Endodermal cell (in vitro differentiated cells): ENCODE measurements around the gene AMN1. TPM values are rescaled to one million over a fixed set of nuclear protein-coding genes. Genes with fewer than 3 reads are reported as not detected.

Source experiments
- DNase-seq: peaks from one replicate; pipeline ENCODE4 v3.0.0-alpha.2; 2017
- H3K27ac ChIP-seq: 2 replicates; pipeline ENCODE4 v1.5.1; 2013; ENCODE audit warnings: mild to moderate bottlenecking, low read depth, low read length, moderate library complexity
- H3K27me3 ChIP-seq: 2 replicates; pipeline ENCODE4 v1.6.1; 2013; ENCODE audit warnings: mild to moderate bottlenecking, low read length, moderate library complexity; ENCODE audit not compliant: insufficient read depth, control insufficient read depth, poor library complexity, severe bottlenecking
- H3K36me3 ChIP-seq: 2 replicates; pipeline ENCODE4 v1.7.0; 2013; ENCODE audit warnings: mild to moderate bottlenecking, low read length, moderate library complexity; ENCODE audit not compliant: control insufficient read depth, insufficient read depth
- H3K4me1 ChIP-seq: one replicate; pipeline ENCODE4 v1.7.0; 2013; ENCODE audit warnings: low read length; ENCODE audit not compliant: control insufficient read depth, insufficient read depth
- H3K4me3 ChIP-seq: 2 replicates; pipeline ENCODE4 v1.5.1; 2013; ENCODE audit warnings: mild to moderate bottlenecking, low read length, moderate library complexity
- H3K9ac ChIP-seq: 2 replicates; pipeline ENCODE4 v1.6.1; 2013; ENCODE audit warnings: mild to moderate bottlenecking, low read length, moderate library complexity; ENCODE audit not compliant: poor library complexity, severe bottlenecking; ENCODE audit errors: extremely low read depth
- H3K9me3 ChIP-seq: 2 replicates; pipeline ENCODE4 v1.6.1; 2013; ENCODE audit warnings: mild to moderate bottlenecking, low read length, moderate library complexity; ENCODE audit not compliant: control insufficient read depth
- H3K27ac Mint-ChIP-seq: 2 replicates; pipeline ENCODE4 v1.8.0; 2020; ENCODE audit warnings: mixed read lengths
- H3K27me3 Mint-ChIP-seq: 2 replicates; pipeline ENCODE4 v1.8.0; 2021; ENCODE audit warnings: mild to moderate bottlenecking, mixed read lengths; ENCODE audit not compliant: insufficient read depth
- H3K36me3 Mint-ChIP-seq: 2 replicates; pipeline ENCODE4 v1.8.0; 2020; ENCODE audit warnings: low read depth, mixed read lengths
- H3K4me1 Mint-ChIP-seq: 2 replicates; pipeline ENCODE4 v1.8.0; 2020; ENCODE audit warnings: mixed read lengths
- H3K4me3 Mint-ChIP-seq: 2 replicates; pipeline ENCODE4 v1.8.0; 2020; ENCODE audit warnings: mild to moderate bottlenecking, moderate library complexity, mixed read lengths
- H3K9me3 Mint-ChIP-seq: 2 replicates; pipeline ENCODE4 v1.8.0; 2020; ENCODE audit warnings: mild to moderate bottlenecking, mixed read lengths
- CTCF ChIP-seq: fragments of 200-600 bp; sonication (generic); conservative IDR thresholded peaks from 2 replicates; pipeline ENCODE4 v1.5.0; 2021; ENCODE audit warnings: antibody characterized with exemption, mild to moderate bottlenecking
- WGBS, 2 experiments: methylation state at CpG; one replicate each; pipeline versions ENCODE4 v1.1.5 to v1.1.7; 2013; ENCODE audit warnings: missing lambda C conversion rate in 2 of 2, mixed read lengths in 1 of 2; ENCODE audit not compliant: insufficient coverage in 1 of 2, insufficient read length in 1 of 2; 5-methylcytosine and 5-hydroxymethylcytosine counted together
- total RNA-seq, 2 donors: library from RNA; stranded (reverse); fragmentation: NEBNext Ultra II Directional in 1 of 2; extraction: Animal tissue kit (Norgen Biotek cat#: 25700) in 1 of 2; gene quantifications; 2 replicates in 1 of 2; 3 replicates in 1 of 2; pipeline ENCODE4 v1.2.1, GENCODE V29; 2021

Gene AMN1
- total RNA-seq, 2 donors from 2014 or later: 12.5 to 15.2 TPM

GRCh38 chr12:31655792-31656191 is 73.0 kb downstream of the AMN1 start:
- no peaks in the 10 kb centered on the region for H3K27me3 Mint-ChIP-seq
- no peaks in the 10 kb centered on the region for H3K36me3 Mint-ChIP-seq
- H3K9me3 ChIP-seq: no peaks in the 10 kb centered on the region
- peak overlapping the region; percentile 14 for H3K27ac Mint-ChIP-seq
- no peak for DNase-seq
- H3K9me3 Mint-ChIP-seq: no peaks in the 10 kb centered on the region
- no peak overlapping the region for H3K9ac ChIP-seq
- H3K36me3 ChIP-seq: no peaks in the 10 kb centered on the region
- peaks cover 25% of the 10 kb centered on the region for H3K4me1 Mint-ChIP-seq
- no peaks in the 10 kb centered on the region for H3K27me3 ChIP-seq
- H3K27ac ChIP-seq: no peak overlapping the region
- no peaks in the 10 kb centered on the region for H3K4me1 ChIP-seq
- no peak for TF ChIP-seq CTCF
- WGBS, 2 experiments: 98 to 100% methylated on average over 1 of the region's 1 CpG
- H3K4me3 Mint-ChIP-seq: no peak overlapping the region
- no peak overlapping the region for H3K4me3 ChIP-seq

GRCh38 chr12:31655208-31655607 is 73.6 kb downstream of the AMN1 start:
- Histone ChIP-seq H3K4me1 (no peaks in the 10 kb centered on the region), H3K36me3 (no peaks in the 10 kb centered on the region), H3K4me3 (no peak overlapping the region), H3K9ac (no peak overlapping the region), H3K27ac (no peak overlapping the region), H3K9me3 (no peaks in the 10 kb centered on the region), H3K27me3 (no peaks in the 10 kb centered on the region)
- no peaks in the 10 kb centered on the region for H3K27me3 Mint-ChIP-seq
- no peak overlapping the region for H3K4me3 Mint-ChIP-seq
- no peak for DNase-seq
- H3K36me3 Mint-ChIP-seq: no peaks in the 10 kb centered on the region
- peaks cover 29% of the 10 kb centered on the region for H3K4me1 Mint-ChIP-seq
- 85 to 89% methylated on average over 4 of the region's 4 CpGs for WGBS, 2 experiments
- H3K9me3 Mint-ChIP-seq: no peaks in the 10 kb centered on the region
- H3K27ac Mint-ChIP-seq: no peak overlapping the region
- no peak for TF ChIP-seq CTCF

- no peaks in the 10 kb centered on the region for H3K4me1 ChIP-seq
- DNase-seq: peak; percentile 37
- Mint-ChIP-seq H3K4me1 (peaks cover 24% of the 10 kb centered on the region), H3K9me3 (no peaks in the 10 kb centered on the region), H3K4me3 (no peak overlapping the region), H3K36me3 (no peaks in the 10 kb centered on the region), H3K27me3 (no peaks in the 10 kb centered on the region), H3K27ac (no peak overlapping the region)
- 92 to 95% methylated on average over 15 to 17 of the region's 18 CpGs for WGBS, 2 experiments
- no peak for TF ChIP-seq CTCF
- no peaks in the 10 kb centered on the region for H3K27me3 ChIP-seq
- H3K9me3 ChIP-seq: no peaks in the 10 kb centered on the region
- H3K36me3 ChIP-seq: no peaks in the 10 kb centered on the region
- no peak overlapping the region for H3K27ac ChIP-seq
- H3K4me3 ChIP-seq: no peak overlapping the region
- no peak overlapping the region for H3K9ac ChIP-seq
Observed at GRCh38 chr12:31651893-31652521, 76.8 kb downstream of the AMN1 start.
